Esophagus squamous epithelium (tissue), 4 donors: ENCODE results near the gene KLHL14.

Source experiments
- CTCF ChIP-seq, 6 experiments: fragments of 450-650 bp in 4 of 6; fragments of 200-600 bp in 2 of 6; sonication (generic) in 2 of 6; IDR thresholded peaks; one replicate each; pipeline ENCODE4 v1.5.1; 2016 to 2019; ENCODE audit warnings: antibody characterized with exemption in 6 of 6, mild to moderate bottlenecking in 4 of 6, moderate library complexity in 4 of 6
- POLR2A ChIP-seq, 4 donors: fragments of 450-650 bp; IDR thresholded peaks; one replicate each; pipeline ENCODE4 v1.6.1; 2017; ENCODE audit warnings: antibody characterized with exemption in 4 of 4, mild to moderate bottlenecking in 4 of 4, moderate library complexity in 3 of 4

GRCh38 chr18:32754508-32755263 is 18.1 kb downstream of the KLHL14 start:
- TF ChIP-seq CTCF (IDR thresholded peaks at IDR 0.05) (no peak), POLR2A (IDR thresholded peaks at IDR 0.05) (no peak)
